NCI-H128 (cell line): ENCODE results near the gene HES6.
"Not testable (repeated sequence)": the region's sequence is repeated elsewhere in the genome, so short reads cannot be mapped to it uniquely, and the experiment has no call there.

Experiments used
- DNase-seq: peaks from one replicate; lab custom pipeline; 2025; ENCODE audit not compliant: unreplicated experiment; lab: John Stamatoyannopoulos, UW

The HES6 gene

GRCh38 chr2:238273433-238273832, 33.6 kb upstream of the HES6 start:
- DNase-seq: not testable (repeated sequence)

- DNase-seq: no peak
Observed at GRCh38 chr2:238272156-238272555, 32.3 kb upstream of the HES6 start.

DNA sequence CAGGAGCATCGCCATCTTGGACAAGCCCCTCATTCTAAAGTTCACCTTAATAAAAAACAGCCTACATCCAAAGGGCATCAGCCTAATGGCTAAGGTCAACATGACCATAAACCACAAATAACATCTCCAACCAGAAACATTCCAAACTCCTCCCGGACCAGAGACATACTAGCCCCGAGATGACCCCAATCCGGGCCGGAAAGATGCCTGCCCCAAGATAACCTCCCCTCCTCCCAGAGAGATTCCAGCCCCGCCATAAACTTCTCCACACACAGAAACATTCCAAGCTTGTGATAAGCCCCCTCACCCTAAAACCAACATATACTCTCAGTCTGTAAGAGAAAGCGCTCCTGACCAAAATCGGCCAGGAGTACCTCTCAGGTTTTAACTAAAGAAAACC, 31.8 kb upstream of the HES6 start:
- not testable (repeated sequence) for DNase-seq

DNA sequence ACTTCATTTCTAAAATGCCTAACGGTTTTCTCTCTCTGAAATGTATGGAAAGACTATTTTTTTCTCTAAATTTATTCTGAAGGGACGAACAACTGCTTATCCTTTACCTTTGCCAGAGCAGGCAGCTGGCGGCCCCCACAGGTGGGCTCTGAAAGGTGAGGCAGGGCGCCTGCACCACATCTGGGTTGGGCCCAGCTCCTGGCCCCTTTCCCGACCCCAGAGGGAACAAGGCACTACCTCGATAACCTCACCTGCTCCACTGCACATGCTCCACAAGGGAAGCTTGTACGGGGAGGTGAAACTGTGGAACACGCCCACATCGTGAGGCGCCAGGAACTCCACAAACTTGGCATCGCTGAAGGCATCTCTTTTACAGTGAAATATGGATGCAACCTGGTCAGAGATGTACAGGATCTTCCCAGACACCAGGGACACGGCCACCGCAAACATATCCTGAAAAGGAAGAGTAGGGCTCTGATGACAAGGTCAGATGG, 31.3 kb upstream of the HES6 start:
- DNase-seq: no peak

- no peak for DNase-seq
Observed at GRCh38 chr2:238270606-238271005, 30.8 kb upstream of the HES6 start.

DNA sequence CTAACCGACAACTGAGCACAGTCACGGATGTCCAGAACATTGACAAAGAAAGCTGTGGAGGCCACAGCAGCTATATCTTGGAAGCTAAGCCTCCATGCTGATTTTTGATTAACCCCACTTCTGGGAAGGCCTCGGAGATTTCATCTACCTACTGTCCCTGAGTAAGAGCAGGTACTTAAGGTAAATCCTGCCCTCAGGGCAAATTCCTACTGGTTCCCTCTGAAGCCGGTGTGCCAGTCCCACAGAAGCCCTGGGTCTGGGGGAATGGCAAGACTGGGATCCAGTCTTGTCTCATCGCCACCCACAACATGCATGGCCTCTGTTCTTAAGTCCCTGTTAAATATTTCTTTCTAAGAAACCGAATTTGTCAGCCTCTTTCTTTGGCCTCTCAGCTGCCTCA, 29.9 kb upstream of the HES6 start:
- no peak for DNase-seq

DNA sequence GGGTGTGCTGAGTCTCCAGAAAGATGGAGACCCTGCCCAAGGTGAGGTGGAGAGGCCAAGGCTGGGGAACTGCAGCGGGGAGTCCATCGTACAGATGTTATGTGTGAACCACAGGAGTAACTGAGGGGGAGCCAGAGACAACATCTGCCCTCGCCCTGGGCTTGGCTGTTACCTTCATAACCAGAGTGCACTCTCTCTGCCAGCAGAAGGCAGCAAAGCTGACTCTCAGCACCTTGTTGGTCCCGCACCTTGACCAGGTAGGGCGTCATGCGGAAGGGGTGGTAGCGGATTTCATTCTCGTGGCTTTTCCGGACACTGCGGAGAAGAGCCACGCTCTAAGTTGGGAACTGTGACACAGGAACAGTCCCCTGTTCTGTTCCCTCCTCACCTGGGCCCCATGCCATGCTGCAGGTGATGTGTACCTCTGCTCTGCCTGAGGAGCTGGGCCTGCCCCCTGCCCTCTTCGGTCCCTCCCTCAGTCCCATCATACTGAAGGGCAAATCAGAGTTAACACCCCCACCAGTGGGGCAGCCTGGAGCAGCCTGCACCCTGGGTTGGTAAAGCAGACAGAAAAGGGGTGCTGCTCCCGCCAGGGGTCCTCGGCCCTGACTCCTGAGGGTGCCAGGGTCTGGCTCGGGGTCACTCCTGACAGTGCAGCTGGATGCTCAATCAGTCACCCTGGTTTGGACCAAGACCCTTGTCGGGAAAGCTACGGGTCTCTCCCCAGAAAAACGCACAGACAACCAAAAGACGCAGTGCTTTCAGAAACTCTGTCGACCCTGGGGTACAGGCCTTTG, 28.2 kb upstream of the HES6 start:
- DNase-seq: no peak

DNA sequence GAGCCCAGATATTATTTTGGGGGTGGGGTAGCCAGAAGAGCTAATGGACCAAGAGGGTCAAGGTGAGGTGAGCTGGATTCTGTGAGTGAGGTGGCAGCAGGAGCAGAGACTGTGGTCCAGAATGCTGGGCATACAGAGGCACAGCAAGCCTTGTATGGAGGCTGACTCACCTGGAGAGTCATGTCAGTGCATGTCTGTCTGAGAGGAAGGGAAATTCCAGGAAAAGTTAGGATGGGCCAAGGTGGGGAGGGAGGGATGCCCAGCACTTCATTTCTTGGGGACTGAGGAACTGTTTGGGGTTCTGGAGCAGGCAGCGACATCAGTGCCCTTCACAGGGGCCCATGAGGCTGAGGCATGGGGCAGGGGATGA, 27.5 kb upstream of the HES6 start:
- DNase-seq: no peak

- no peak for DNase-seq
Observed at GRCh38 chr2:238265605-238266004, 25.8 kb upstream of the HES6 start.

GRCh38 chr2:238264072-238264460, 24.2 kb upstream of the HES6 start:
- DNase-seq: no peak

DNA sequence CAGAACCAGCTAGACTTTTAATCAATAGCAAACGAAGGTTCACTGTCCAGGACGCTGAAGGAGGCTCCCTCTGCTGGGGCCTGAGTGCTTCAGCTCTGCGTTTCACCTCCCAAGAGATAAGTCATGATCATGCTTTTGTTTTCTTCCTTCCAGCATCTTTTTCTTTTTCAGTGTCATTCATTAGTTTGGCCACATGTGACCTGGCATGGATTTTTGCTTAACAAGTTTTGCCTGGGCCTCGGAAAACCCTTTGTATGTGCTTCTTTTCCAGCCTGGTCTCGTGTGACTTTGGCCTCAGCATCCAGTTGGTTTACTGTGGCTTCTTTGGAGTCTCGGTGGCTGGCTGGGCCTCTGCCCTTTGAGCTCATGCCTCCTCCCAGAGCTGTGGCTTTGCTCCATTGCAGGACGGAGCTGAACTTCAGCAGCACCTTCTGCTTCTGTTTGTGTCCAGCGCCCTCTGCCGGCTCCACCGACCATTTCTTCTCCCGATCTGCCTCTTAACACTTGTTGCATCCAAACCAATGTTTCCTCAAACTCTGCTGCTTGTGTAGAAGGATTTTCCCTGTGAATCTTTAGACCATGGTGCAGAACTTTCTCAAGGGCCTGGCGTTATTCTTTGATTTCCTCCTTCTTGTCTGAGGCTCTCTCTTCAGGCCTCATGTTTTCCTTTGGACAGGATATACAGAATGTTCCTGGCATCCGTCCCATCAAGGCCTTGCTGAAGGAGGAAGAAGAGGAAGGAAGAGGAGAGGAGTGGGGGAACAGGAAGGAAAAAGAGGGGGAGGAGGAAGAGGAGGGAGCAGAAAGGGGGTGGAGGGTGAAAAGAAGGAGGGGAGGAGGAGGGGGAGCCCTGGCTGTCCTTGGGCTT, 23.6 kb upstream of the HES6 start:
- DNase-seq: peak; percentile 23

DNA sequence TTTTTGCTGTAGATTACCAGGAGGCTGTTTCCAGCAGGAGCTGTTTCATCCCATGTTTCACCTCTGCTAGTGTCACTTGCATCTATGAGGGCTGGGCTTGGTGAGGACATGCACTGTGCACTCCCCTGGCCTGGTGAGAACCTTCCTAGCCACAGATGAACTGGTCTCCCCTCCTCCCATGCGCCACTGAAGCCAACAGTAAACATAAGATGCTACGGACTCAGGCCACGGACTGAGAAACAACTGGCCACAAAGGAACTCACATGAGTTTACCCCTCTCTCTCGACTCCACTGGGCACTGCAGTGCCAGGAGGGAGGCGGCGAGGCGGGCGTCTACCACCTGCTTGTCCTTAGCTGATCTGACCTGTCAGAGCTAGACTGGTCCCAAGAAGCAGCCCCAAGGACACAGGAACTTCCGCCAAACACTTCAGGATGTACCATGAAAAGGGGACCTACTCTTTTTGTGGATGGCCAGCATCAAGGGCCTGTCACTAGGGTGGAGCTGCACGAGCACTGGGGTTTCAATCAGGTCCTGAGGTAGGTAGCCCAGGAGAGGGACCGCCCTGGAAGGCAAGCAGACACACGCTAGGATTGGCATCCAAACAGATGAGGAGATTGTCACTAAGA, 22.8 kb upstream of the HES6 start:
- no peak for DNase-seq

DNA sequence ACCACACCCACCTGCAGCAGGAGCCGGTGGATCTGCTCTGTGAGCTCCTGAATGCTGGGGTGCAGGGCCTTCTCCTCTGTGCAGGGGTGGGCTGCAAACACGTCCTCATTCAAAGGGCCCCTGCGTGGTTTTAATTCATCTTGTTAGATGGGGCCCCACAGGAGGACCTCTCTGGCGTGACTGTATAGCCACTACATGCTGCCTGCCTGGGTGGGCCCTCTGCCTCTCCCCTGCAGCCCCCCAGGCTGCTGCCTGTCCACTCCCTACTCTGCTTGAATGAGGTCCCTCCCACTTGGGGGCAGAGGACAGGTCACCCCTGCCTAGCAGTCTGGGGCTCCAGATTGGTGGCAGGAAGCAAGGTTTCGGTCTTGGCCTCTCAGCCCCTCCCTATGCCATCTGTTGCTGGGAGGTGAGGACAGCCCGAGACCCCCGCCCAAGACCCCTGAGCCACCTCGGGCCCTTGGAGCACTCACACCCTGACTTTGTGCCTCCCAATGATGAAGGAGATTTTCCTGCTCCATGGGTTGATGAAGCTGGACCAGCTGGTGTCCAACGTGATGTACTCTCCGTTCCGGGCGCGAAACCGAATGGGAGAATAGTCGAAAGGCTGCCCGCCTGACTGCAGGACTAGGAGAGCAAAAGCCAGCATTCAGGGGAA, 22.0 kb upstream of the HES6 start:
- DNase-seq: no peak

- DNase-seq: no peak
Observed at GRCh38 chr2:238260883-238261282, 21.0 kb upstream of the HES6 start.

DNA sequence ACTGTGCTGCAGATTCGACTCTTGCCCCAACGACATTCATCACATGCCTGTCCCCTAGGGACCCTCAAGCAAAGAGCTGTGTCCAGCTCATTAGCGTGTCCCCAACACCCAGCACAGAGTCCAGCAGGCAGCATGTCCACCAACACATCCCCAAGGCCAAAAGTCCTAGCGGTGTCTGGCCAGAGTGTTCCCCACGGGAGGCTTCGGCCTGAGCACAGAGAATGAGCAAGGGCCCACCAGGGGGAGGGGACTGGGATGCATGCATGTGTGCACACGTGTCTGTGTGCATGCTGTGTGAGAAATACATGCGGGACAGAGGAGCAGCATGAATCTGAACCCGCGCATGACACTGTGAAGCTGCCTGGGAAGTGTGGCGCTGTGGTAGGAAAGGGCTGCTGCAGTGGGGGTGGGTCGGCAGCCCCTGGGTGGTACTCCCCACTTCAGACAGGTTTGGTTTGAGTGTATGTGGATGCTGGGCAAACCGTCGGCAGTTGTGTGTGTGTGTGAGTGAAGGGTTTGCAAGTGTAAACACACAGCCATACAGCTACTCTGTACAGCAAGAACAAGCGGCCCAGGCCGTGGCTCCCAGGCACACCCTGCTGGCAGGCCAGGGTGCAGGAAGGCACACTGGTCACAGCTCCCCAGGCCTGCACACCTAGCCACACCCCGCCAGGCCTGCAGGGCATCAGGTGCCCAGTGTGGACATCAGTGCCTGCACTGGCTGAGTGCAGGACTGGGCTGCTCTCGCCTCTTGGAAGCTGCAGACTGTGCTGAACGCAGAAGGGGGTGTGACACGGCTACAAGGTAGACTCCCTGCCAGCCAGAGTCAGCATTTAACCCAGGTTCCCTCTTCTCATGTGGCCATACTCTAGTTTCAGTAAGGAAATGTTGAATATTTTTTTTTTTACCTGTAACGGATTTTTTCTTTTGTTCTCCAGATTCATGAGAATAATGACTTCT, 19.5 kb upstream of the HES6 start:
- DNase-seq: no peak

DNA sequence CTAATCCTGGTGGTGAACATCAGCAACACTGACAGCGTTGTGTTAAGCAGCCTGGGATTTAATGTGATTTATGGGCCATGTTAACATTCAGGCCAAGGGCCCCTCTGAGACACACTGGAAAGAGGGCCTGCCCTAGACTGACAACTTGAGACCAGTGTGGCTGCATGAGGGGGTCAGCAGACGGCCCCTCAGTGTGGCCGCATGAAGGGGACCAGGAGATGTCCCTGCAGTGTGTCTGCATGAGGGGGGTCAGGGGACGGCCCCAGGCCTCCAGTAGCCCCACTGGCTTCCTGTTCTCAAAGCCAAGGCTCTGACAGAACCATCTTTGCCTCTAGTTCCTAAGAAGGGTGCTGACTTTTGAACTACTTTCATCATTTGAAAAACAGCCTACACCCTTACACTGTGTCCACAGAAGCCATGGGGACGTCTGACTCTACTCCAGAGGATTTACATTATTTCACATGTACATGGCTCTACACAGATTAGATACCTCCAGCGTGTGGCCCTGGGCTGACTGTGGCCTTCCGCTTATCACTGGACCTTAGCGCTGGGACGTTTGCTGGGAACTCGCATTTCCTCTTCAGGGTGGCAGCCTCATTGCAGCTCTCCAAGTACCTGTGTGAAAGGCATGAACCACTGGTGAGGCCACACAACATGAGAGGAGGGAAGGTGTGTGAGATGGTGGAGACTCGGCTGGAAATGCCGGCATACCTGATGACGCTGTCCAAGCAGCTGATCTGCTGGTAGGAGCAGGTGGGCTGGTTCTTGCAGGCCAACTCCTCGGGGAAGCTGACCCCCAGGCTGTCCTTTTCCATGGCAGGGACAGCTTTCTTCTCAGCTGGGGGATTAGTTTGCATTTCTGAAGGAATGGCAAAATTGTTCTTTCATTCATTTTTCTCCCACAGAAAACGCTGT, 18.2 kb upstream of the HES6 start:
- DNase-seq: no peak

GRCh38 chr2:238256594-238257104, 16.8 kb upstream of the HES6 start:
- DNase-seq: peak; percentile 79

DNA sequence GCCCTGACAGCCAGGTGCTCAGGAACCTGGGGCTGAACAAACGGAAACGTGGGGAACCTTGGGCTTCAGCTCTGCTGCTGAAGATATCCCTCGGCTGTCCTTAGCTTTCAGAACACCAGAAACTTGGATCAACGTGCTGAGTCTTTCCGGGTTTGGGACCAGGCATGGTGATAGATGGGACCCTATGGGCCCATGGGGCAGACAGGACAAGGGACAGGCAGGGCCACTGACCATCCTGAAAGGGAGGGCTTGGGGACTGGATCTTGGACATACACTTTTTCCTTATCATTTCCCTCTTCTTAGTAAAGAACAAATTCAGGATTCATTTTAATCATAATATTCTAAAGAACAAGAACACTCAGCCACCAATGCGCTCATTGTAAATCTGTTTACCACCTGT, 16.3 kb upstream of the HES6 start:
- DNase-seq: no peak

GRCh38 chr2:238255636-238256035, 15.8 kb upstream of the HES6 start:
- DNase-seq: no peak
